GM12874 (cell line): ENCODE results near the gene MED10.

Experiments used
- CTCF ChIP-seq: IDR thresholded peaks from 2 replicates; pipeline ENCODE4 v1.5.1; 2011; ENCODE audit warnings: low read depth, mild to moderate bottlenecking, control low read depth, low read length, moderate library complexity; ENCODE audit not compliant: insufficient read depth

Gene MED10

GRCh38 chr5:6407558-6408259 is 29.4 kb upstream of the MED10 start:
- no peak for TF ChIP-seq CTCF

- TF ChIP-seq CTCF, result no peak
Observed at GRCh38 chr5:6405591-6405990, 27.2 kb upstream of the MED10 start.

GRCh38 chr5:6404129-6404528 is 25.8 kb upstream of the MED10 start:
- TF ChIP-seq CTCF, result no peak

DNA sequence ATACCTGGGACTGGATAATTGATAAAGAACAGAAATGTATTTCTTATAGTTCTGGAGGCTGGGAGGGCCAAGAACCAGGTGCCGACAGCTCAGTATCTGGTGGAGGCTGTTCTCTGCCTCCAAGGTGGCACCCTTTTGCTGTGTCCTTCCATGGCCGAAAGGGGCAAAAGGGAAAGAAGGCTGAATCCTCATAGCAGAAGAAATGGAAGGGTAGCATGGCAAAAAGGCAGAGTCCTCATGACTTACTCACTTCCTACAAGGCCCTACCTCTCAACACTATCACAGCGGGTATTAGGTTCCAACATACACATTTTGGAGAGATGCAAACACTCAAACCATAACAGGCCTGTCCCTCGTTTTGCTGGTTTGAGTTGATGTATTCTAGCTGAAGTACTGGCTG is 25.1 kb upstream of the MED10 start:
- no peak for TF ChIP-seq CTCF

DNA sequence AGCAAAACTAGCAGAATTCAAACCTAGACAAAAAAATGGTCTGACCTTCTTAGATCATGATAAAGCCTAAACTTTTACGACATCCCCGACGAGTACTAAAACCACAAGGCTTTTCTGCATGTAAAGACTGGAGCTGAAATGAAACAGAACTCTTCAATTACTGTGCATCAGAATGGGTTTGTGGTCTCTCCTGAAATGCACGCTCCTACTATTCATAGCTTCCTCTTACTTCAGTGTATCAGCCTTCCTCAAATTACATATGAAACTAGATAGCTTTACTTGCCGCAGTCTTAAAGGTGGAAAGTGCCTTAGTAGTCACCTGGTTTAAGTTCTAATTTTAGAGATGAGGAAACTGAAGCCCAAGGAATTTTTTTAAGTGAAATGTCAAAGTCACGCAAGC is 24.6 kb upstream of the MED10 start:
- TF ChIP-seq CTCF, result no peak

GRCh38 chr5:6401410-6401809 is 23.1 kb upstream of the MED10 start:
- no peak for TF ChIP-seq CTCF

DNA sequence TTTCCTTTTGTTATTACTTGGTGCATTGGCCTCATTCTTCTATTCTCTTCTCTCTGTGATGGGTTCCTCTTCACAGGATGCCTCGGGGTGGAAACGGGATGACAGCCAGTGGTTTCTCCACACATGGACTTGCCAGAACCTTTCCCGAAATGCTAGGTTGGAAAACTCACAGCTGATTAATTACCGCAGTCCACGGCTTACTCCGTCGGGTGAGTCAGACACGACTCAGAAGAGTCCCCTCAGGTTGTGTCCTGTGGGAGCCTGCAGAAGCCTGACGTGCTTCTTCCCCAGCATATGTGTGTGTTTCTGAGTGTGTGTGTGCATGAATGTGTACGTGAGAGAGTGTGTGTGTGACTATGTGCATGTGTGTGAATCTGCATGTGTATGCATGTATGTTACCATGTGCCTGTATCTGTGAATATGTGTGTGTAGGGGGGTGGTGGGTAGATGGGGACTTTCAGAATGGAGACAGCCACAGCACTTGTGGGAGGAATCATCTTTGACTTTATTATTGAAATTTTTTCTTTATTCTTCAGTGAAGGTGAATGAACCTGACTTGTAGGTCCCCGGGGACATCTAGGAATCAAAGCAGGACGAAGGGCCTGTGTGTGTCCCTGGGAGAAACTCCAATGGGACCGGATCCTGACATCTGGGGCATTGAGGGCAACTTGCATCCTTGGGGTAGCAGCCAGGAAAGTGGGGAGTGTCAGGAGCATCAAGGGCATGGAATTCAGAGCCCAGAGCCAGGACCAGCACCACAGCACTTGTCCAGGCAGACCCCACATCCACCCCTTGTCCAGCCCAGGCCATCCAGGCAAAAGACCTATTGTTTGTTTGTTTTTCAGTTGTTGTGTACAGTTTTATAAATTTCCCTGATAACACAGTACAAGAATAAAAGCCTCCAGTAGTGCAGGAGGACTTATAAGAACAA is 21.9 kb upstream of the MED10 start:
- TF ChIP-seq CTCF, result no peak
